GM12878 (cell line): Measurements from ENCODE around the gene GXYLT1. TPM values are rescaled to one million over a fixed set of nuclear protein-coding genes. Genes with fewer than 3 reads are reported as not detected.

Experiments used
- ATAC-seq: fragments of 200-7000 bp; cut with Tn5 transposase; 3 replicates; pipeline ENCODE4 v1.9.1; 2020; ENCODE audit warnings: mild to moderate bottlenecking, moderate library complexity
- BruUV-seq: library from RNA; stranded (reverse); fragments of 400-500 nt; replicated peaks from 2 replicates; lab custom pipeline; 2021; lab: Mats Ljungman, UMichigan
- CTCF ChIA-PET: fragments of 300-600 bp; sonication (Branson Sonifier 250); formaldehyde crosslinking; extraction: SDS; loops from one replicate; lab custom pipeline; 2021; ENCODE audit warnings: inconsistent platforms; lab: Yijun Ruan, JAX
- POLR2A ChIA-PET: fragments of 350-600 bp; formaldehyde crosslinking; extraction: SDS; loops from one replicate; lab custom pipeline; 2021; ENCODE audit warnings: inconsistent platforms; lab: Charles Lee
- RAD21 ChIA-PET: fragments of 300-600 bp; sonication (Branson Sonifier 250); formaldehyde crosslinking; loops from one replicate; lab custom pipeline; 2023; ENCODE audit warnings: antibody characterized with exemption; ENCODE audit not compliant: unreplicated experiment; lab: Charles Lee
- SMC1A ChIA-PET: fragments of 300-600 bp; sonication (Branson Sonifier 250); formaldehyde crosslinking; loops from one replicate; lab custom pipeline; 2023; ENCODE audit not compliant: unreplicated experiment, uncharacterized antibody; lab: Charles Lee
- DNase-seq: peaks from one replicate; pipeline ENCODE4 v3.0.0-alpha.2; 2011; ENCODE audit warnings: low read depth, low spot score
- FAIRE-seq: peaks from 3 replicates; lab custom pipeline; 2011; peaks lifted over from hg19 to GRCh38; lab: Jason Lieb, UNC
- H2AFZ ChIP-seq: 2 replicates; pipeline ENCODE4 v1.6.0; 2011; ENCODE audit warnings: low read depth, low read length, control low read depth; ENCODE audit not compliant: control insufficient read depth
- H3K27ac ChIP-seq: 2 replicates; pipeline ENCODE4 v1.5.1; 2011; ENCODE audit warnings: control low read depth; ENCODE audit not compliant: control insufficient read depth, insufficient read depth
- H3K27me3 ChIP-seq, 2 experiments: replicated peaks in 1 of 2; 2 replicates each; pipeline versions ENCODE4 v1.6.0 to v1.6.1; 2011; ENCODE audit warnings: low read length in 1 of 2; ENCODE audit not compliant: control insufficient read depth in 2 of 2, insufficient read depth in 2 of 2
- H3K36me3 ChIP-seq, 2 experiments: 2 replicates each; pipeline ENCODE4 v1.5.1; 2011; ENCODE audit warnings: low read length in 1 of 2; ENCODE audit not compliant: control insufficient read depth in 2 of 2, insufficient read depth in 2 of 2
- H3K4me1 ChIP-seq: 2 replicates; pipeline ENCODE4 v1.6.1; 2011; ENCODE audit warnings: mild to moderate bottlenecking, low read length, moderate library complexity, mixed read lengths; ENCODE audit not compliant: control insufficient read depth, insufficient read depth
- H3K4me2 ChIP-seq: 2 replicates; pipeline ENCODE4 v1.6.0; 2011; ENCODE audit warnings: control low read depth; ENCODE audit not compliant: control insufficient read depth, insufficient read depth
- H3K4me3 ChIP-seq: fragments of 200-600 bp; sonication (generic); 2 replicates; pipeline ENCODE4 v1.5.1; 2016
- H3K79me2 ChIP-seq: 2 replicates; pipeline ENCODE4 v1.6.0; 2011; ENCODE audit warnings: low read length; ENCODE audit not compliant: control insufficient read depth, insufficient read depth
- H3K9ac ChIP-seq: 2 replicates; pipeline ENCODE4 v1.8.0; 2011; ENCODE audit warnings: low read length, control low read depth, mixed read lengths; ENCODE audit not compliant: control insufficient read depth, insufficient read depth
- H3K9me3 ChIP-seq: replicated peaks from 3 replicates; pipeline ENCODE4 v1.5.1; 2011; ENCODE audit warnings: mild to moderate bottlenecking, low read length; ENCODE audit not compliant: control insufficient read depth, insufficient read depth
- H4K20me1 ChIP-seq: 2 replicates; pipeline ENCODE4 v1.6.0; 2011; ENCODE audit not compliant: control insufficient read depth, insufficient read depth
- CEBPB ChIP-seq, 2 experiments: fragments of 150-350 bp in 1 of 2; IDR thresholded peaks; 2 replicates each; pipeline ENCODE4 v1.6.1; 2012 to 2014; ENCODE audit warnings: low read depth in 2 of 2, low read length in 2 of 2, borderline replicate concordance in 1 of 2, inconsistent platforms in 1 of 2
- EGR1 ChIP-seq, 2 experiments: IDR thresholded peaks; 1 replicate in 1 of 2; 2 replicates in 1 of 2; pipeline ENCODE4 v1.6.1; 2011 to 2012; ENCODE audit warnings: low read depth in 2 of 2, low read length in 2 of 2, borderline replicate concordance in 1 of 2, mild to moderate bottlenecking in 1 of 2, moderate library complexity in 1 of 2
- ESRRA ChIP-seq: IDR thresholded peaks from 2 replicates; pipeline ENCODE4 v1.6.1; 2012; ENCODE audit warnings: mild to moderate bottlenecking, low read length, improper control_type of control experiment
- GATAD2B ChIP-seq: fragments of 450-650 bp; conservative IDR thresholded peaks from 2 replicates; pipeline ENCODE4 v1.6.1; 2017; ENCODE audit warnings: low read depth, mild to moderate bottlenecking, moderate library complexity
- PML ChIP-seq: IDR thresholded peaks from 2 replicates; pipeline ENCODE4 v1.6.1; 2012; ENCODE audit warnings: low read length, inconsistent platforms
- RBBP5 ChIP-seq: fragments of 200-600 bp; sonication (generic); conservative IDR thresholded peaks from 2 replicates; pipeline ENCODE4 v1.6.1; 2016
- SPI1 ChIP-seq: IDR thresholded peaks from 2 replicates; pipeline ENCODE4 v1.6.1; 2011; ENCODE audit warnings: low read depth, mild to moderate bottlenecking, low read length, moderate library complexity, borderline replicate concordance; ENCODE audit not compliant: insufficient read depth
- TCF12 ChIP-seq: IDR thresholded peaks from 2 replicates; pipeline ENCODE4 v1.6.1; 2011; ENCODE audit warnings: low read depth, mild to moderate bottlenecking, low read length
- TCF7 ChIP-seq: IDR thresholded peaks from 2 replicates; pipeline ENCODE4 v1.6.1; 2014; ENCODE audit warnings: antibody characterized with exemption, borderline replicate concordance
- ZNF24 ChIP-seq: fragments of 450-650 bp; IDR thresholded peaks from 2 replicates; pipeline ENCODE4 v1.6.1; 2017; ENCODE audit warnings: antibody characterized with exemption, mild to moderate bottlenecking
- ZNF274 ChIP-seq: IDR thresholded peaks from one replicate; pipeline ENCODE4 v1.8.0; 2011; ENCODE audit not compliant: insufficient read length, insufficient read depth
- ZNF687 ChIP-seq: fragments of 450-650 bp; IDR thresholded peaks from 2 replicates; pipeline ENCODE4 v1.6.1; 2017; ENCODE audit warnings: mild to moderate bottlenecking, moderate library complexity
- WGBS: methylation state at CpG from one replicate; pipeline ENCODE4 v1.1.6; 2016; ENCODE audit warnings: low lambda C conversion rate; ENCODE audit not compliant: insufficient replicate concordance, insufficient coverage; ENCODE audit errors: missing lambda C conversion rate; 5-methylcytosine and 5-hydroxymethylcytosine counted together
- in situ Hi-C: fragments of 300-500 bp; cut with MboI; formaldehyde crosslinking; loops from 9 replicates; pipeline ENCODE4 v1.14.3; 2018; ENCODE audit warnings: mixed read lengths
- intact Hi-C: fragments of 100-400 bp; cut with micrococcal nuclease; formaldehyde crosslinking; loops from one replicate; pipeline ENCODE4 v1.14.2; 2022; ENCODE audit not compliant: unreplicated experiment
- polyA plus RNA-seq, 11 experiments: library from polyadenylated mRNA; depleted of rRNA in 4 of 11; unstranded in 6 of 11; stranded (reverse) in 5 of 11; fragments of >200 nt; fragmentation: Nextera tagmentation in 4 of 11; fragmentation: Illumina TruSeq in 1 of 11; extraction: Ambion mirVana in 4 of 11; extraction: Trizol in 1 of 11; gene quantifications; 1 replicate in 1 of 11; 2 replicates in 10 of 11; pipeline versions ENCODE4 v1.2.1 to v1.2.3, GENCODE V29; 2011 to 2016; ENCODE audit warnings: inconsistent platforms in 2 of 11, missing spikeins in 2 of 11, low read depth in 1 of 11
- total RNA-seq, 4 experiments: library from RNA; depleted of rRNA in 3 of 4; stranded (reverse); fragments of >200 nt in 3 of 4; fragmentation: Illumina TruSeq in 1 of 4; extraction: Trizol in 1 of 4; gene quantifications; 2 replicates each; pipeline versions ENCODE4 v1.2.1 to v1.2.3, GENCODE V29; 2013 to 2021
- TF ChIP-seq, protein P1 (sequence below): fragments of 450-650 bp; conservative IDR thresholded peaks from 2 replicates; pipeline ENCODE4 v1.6.1; 2017; ENCODE audit warnings: mild to moderate bottlenecking, moderate library complexity

The GXYLT1 gene
- total and polyA plus RNA-seq, 10 of the 15 experiments (the other 5 are each of a cell fraction or from before 2014, with no cell fraction given) = 2.3 to 14.9 (median 8.9) TPM

- intact Hi-C loops = loop anchor here (5.0 to 10.0 kb wide), 4 partner anchors 45 to 323 kb away; partner anchors contain the start of genes PPHLN1, YAF2 and ZCRB1
- no peak overlapping the region for H3K27ac ChIP-seq
- 0 out of 3 replicates have a peak, but pooled peaks have one; percentile 7 for ATAC-seq
- TF ChIP-seq GATAD2B = no peak
- TF ChIP-seq SPI1 = peak; percentile 19; the same call in 1 of the 2 replicates
- TF ChIP-seq ZNF687 = no peak
- 0 out of 2 replicates have a peak, but pooled peaks have one; percentile 56 for TF ChIP-seq ZNF24
- TF ChIP-seq EGR1 (IDR thresholded peaks at IDR 0.05; ENCODE audit: borderline replicate concordance in 1 of 2, low read depth in 2 of 2, low read length in 2 of 2) = no peak
- TF ChIP-seq, protein P1, sequence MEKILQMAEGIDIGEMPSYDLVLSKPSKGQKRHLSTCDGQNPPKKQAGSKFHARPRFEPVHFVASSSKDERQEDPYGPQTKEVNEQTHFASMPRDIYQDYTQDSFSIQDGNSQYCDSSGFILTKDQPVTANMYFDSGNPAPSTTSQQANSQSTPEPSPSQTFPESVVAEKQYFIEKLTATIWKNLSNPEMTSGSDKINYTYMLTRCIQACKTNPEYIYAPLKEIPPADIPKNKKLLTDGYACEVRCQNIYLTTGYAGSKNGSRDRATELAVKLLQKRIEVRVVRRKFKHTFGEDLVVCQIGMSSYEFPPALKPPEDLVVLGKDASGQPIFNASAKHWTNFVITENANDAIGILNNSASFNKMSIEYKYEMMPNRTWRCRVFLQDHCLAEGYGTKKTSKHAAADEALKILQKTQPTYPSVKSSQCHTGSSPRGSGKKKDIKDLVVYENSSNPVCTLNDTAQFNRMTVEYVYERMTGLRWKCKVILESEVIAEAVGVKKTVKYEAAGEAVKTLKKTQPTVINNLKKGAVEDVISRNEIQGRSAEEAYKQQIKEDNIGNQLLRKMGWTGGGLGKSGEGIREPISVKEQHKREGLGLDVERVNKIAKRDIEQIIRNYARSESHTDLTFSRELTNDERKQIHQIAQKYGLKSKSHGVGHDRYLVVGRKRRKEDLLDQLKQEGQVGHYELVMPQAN = no peak
- TF ChIP-seq TCF12 = no peak
- no peak for TF ChIP-seq ESRRA
- no peak for TF ChIP-seq CEBPB (IDR thresholded peaks at IDR 0.05; ENCODE audit: borderline replicate concordance in 1 of 2, low read depth in 2 of 2, low read length in 2 of 2)
- TF ChIP-seq RBBP5 = no peak
- no peak for TF ChIP-seq ZNF274
- TF ChIP-seq TCF7 = no peak
- no peak for TF ChIP-seq PML
Measured at GRCh38 chr12:42141981-42142606, 2.6 kb downstream of the GXYLT1 start.

More at GRCh38 chr12:42141981-42142606, 2.6 kb downstream of the GXYLT1 start:
- Histone ChIP-seq H3K4me2 (peak overlapping the region; percentile 21; the same call in 1 of the 2 replicates), H4K20me1 (no peaks in the 10 kb centered on the region), H2AFZ (no peak overlapping the region), H3K9me3 (no peaks in the 10 kb centered on the region), H3K4me3 (peak overlapping the region; percentile 35; the same call in 1 of the 2 replicates), H3K36me3 (no peaks in the 10 kb centered on the region), H3K27me3 (no peaks in the 10 kb centered on the region), H3K9ac (no peak overlapping the region), H3K79me2 (peaks cover 55% of the 10 kb centered on the region), H3K4me1 (peaks cover 5% of the 10 kb centered on the region; the same call in 1 of the 2 replicates)
- in situ Hi-C loops = no loop called here
- POLR2A ChIA-PET = interaction anchor here (0.6 to 1.8 kb wide), 7 partner anchors 17 to 1582 kb away, joined by 3 to 6 read pairs (median 4); no protein-coding TSS in a partner anchor
- DNase-seq (no peak), FAIRE-seq (no peak)
- no TSS peak for BruUV-seq
- SMC1A ChIA-PET = interaction anchor here (0.6 to 2.5 kb wide), 10 partner anchors 11 to 1068 kb away, joined by 3 to 11 read pairs (median 4); no protein-coding TSS in a partner anchor
- WGBS = 78% methylated on average over 3 of the region's 3 CpGs
- CTCF ChIA-PET = interaction anchor here (0.8 to 3.3 kb wide), 9 partner anchors 10 to 190 kb away, joined by 3 to 14 read pairs (median 5); no protein-coding TSS in a partner anchor
- RAD21 ChIA-PET = interaction anchor here (0.6 to 2.6 kb wide), 9 partner anchors 14 to 359 kb away, joined by 3 to 9 read pairs (median 3); no protein-coding TSS in a partner anchor
